Mesodermal cell (in vitro differentiated cells): ENCODE results near the gene MTA3.

ENCODE experiments used
- H3K27ac ChIP-seq: 2 replicates; pipeline ENCODE4 v1.7.0; 2013; ENCODE audit warnings: mild to moderate bottlenecking, low read depth, low read length, moderate library complexity; ENCODE audit not compliant: severe bottlenecking
- H3K36me3 ChIP-seq: 2 replicates; pipeline ENCODE4 v1.7.1; 2013; ENCODE audit warnings: mild to moderate bottlenecking, low read length, moderate library complexity; ENCODE audit not compliant: control insufficient read depth, insufficient read depth
- H3K4me1 ChIP-seq: one replicate; pipeline ENCODE4 v1.7.1; 2013; ENCODE audit warnings: mild to moderate bottlenecking, low read length; ENCODE audit not compliant: insufficient read depth, control insufficient read depth, poor library complexity, severe bottlenecking
- H3K4me3 ChIP-seq: 2 replicates; pipeline ENCODE4 v1.7.0; 2013; ENCODE audit warnings: low read length, control low read depth, mild to moderate bottlenecking; ENCODE audit not compliant: insufficient read depth, poor library complexity, severe bottlenecking; ENCODE audit errors: extremely low read depth
- H3K9me3 ChIP-seq: 2 replicates; pipeline ENCODE4 v1.7.1; 2013; ENCODE audit warnings: mild to moderate bottlenecking, low read length, moderate library complexity; ENCODE audit not compliant: control insufficient read depth
- WGBS, 2 experiments: methylation state at CpG; one replicate each; pipeline ENCODE4 v1.1.5; 2013; ENCODE audit warnings: missing lambda C conversion rate in 2 of 2; ENCODE audit not compliant: insufficient coverage in 2 of 2; 5-methylcytosine and 5-hydroxymethylcytosine counted together

Gene MTA3

GRCh38 chr2:42659609-42660008 lies 91.2 kb downstream of the MTA3 start:
- Histone ChIP-seq H3K36me3 (peaks cover 40% of the 10 kb centered on the region), H3K4me1 (no peaks in the 10 kb centered on the region)
- 47% methylated on average over 2 of the region's 4 CpGs; no CpG with 5 or more reads in 1 of the 2 experiments for WGBS, 2 experiments

DNA sequence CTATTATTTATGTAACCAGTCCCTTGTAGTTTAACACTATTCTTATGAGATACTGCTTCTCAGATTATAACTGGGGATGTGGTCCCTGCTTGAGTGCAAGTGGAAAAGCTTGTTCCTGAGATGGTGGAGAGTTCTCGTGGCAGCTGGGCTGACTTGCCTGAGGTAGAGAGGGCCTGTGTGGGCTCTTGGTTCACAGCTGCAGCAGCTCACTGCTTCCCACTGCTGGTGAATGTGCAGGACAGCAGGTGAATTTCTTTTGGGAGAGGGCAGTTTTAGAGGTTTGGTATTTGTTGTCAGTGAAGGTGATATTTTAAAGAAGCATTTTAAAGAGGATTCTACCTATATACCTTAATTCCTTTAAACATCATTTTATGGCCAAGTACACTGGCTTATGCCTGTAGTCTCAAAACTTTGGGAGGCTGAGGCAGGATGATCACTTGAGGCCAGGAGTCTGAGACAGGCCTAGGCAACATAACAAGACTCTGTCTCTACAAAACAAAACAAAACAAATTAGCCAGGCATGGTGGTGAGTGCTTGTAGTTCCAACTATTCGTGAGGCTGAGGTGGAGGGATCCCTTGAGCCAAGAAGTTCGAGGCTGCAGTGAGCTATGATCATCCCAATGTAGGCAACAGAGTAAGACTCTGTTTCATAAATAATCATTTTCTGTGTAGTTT lies 94.8 kb downstream of the MTA3 start:
- H3K9me3 ChIP-seq, result no peaks in the 10 kb centered on the region
- no peak overlapping the region for H3K4me3 ChIP-seq
- peaks cover 15% of the 10 kb centered on the region for H3K36me3 ChIP-seq
- H3K4me1 ChIP-seq, result no peaks in the 10 kb centered on the region
- H3K27ac ChIP-seq, result peak overlapping the region; percentile 54
- 47 to 58% methylated on average over 1 to 3 of the region's 3 CpGs for WGBS, 2 experiments

More at GRCh38 chr2:42659609-42660008, 91.2 kb downstream of the MTA3 start:
- Histone ChIP-seq H3K9me3 (no peaks in the 10 kb centered on the region), H3K4me3 (no peak overlapping the region), H3K27ac (no peak overlapping the region)

- Histone ChIP-seq H3K9me3 (no peaks in the 10 kb centered on the region), H3K36me3 (peaks cover 12% of the 10 kb centered on the region), H3K4me1 (no peaks in the 10 kb centered on the region), H3K27ac (peak overlapping the region; percentile 54), H3K4me3 (no peak overlapping the region)
- no CpG with 5 or more reads among the region's 3 CpGs for WGBS, 2 experiments
These were observed 95.4 kb downstream of the MTA3 start for GRCh38 chr2:42663828-42664227.

DNA sequence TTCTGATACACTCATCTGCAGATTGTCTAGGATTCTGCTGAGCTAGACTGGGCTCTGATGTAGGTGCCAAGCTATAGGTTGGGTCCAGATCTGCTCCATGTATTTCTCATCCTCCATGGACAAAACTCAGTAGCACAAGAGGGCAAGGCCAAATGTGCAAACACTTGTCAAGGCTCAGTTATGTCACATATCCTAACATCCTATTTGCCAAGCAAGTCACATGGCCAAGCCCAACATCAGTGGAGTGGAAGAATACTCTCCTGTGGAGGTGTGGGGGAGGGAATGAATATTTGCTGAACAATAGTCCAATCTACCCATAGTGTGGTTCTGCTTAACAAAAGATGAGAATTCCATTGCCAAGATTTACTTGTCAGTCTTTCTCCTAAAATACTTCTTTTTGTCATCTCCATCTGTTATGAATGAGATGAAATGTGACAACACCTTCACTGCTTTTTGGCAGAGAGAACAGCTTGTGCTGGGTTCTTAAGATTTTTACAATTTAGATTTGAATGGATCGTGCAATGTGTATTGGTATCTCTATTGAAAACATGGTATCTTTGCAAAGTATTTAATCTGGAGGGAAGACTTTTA lies 105.7 kb downstream of the MTA3 start:
- Histone ChIP-seq H3K4me3 (no peak overlapping the region), H3K9me3 (peaks cover 3% of the 10 kb centered on the region), H3K27ac (no peak overlapping the region), H3K4me1 (no peaks in the 10 kb centered on the region), H3K36me3 (peaks cover 13% of the 10 kb centered on the region)
- WGBS, 2 experiments, result no CpG with 5 or more reads among the region's 1 CpG

- Histone ChIP-seq H3K4me3 (no peak overlapping the region), H3K4me1 (no peaks in the 10 kb centered on the region), H3K36me3 (peaks cover 19% of the 10 kb centered on the region), H3K9me3 (peaks cover 3% of the 10 kb centered on the region), H3K27ac (no peak overlapping the region)
- whole genome bisulfite sequencing, 2 experiments, result 100% methylated on average over 1 of the region's 2 CpGs
These were observed 107.4 kb downstream of the MTA3 start for GRCh38 chr2:42675815-42676214.

DNA sequence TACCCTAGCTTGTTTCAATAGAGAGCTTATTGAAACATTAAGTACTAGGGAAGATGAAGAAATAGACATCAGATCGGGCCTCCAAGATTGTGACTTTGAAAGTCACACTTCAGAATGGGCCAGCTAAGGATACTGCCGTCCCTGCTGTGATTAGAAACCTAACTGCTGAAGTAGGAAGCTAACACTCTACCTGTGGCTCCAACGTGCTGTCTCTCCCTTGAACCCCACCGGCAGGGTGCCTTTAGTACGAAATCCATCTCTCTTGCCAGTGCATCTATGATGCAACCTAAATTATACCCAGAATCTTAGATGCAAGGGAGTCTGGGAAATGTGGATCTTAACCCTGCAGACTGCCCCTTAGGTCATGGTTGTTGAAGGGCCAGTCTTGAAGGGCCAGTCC lies 116.9 kb downstream of the MTA3 start:
- 77 to 92% methylated on average over 2 to 5 of the region's 5 CpGs for WGBS, 2 experiments
- Histone ChIP-seq H3K36me3 (peaks cover 32% of the 10 kb centered on the region), H3K9me3 (no peaks in the 10 kb centered on the region), H3K4me3 (no peak overlapping the region), H3K27ac (no peak overlapping the region), H3K4me1 (no peaks in the 10 kb centered on the region)

GRCh38 chr2:42693013-42693615 lies 124.7 kb downstream of the MTA3 start:
- WGBS, 2 experiments, result 84 to 100% methylated on average over 1 to 2 of the region's 2 CpGs
- H3K9me3 ChIP-seq, result no peaks in the 10 kb centered on the region
- H3K36me3 ChIP-seq, result peaks cover 11% of the 10 kb centered on the region
- no peak overlapping the region for H3K4me3 ChIP-seq
- H3K4me1 ChIP-seq, result no peaks in the 10 kb centered on the region
- no peak overlapping the region for H3K27ac ChIP-seq

DNA sequence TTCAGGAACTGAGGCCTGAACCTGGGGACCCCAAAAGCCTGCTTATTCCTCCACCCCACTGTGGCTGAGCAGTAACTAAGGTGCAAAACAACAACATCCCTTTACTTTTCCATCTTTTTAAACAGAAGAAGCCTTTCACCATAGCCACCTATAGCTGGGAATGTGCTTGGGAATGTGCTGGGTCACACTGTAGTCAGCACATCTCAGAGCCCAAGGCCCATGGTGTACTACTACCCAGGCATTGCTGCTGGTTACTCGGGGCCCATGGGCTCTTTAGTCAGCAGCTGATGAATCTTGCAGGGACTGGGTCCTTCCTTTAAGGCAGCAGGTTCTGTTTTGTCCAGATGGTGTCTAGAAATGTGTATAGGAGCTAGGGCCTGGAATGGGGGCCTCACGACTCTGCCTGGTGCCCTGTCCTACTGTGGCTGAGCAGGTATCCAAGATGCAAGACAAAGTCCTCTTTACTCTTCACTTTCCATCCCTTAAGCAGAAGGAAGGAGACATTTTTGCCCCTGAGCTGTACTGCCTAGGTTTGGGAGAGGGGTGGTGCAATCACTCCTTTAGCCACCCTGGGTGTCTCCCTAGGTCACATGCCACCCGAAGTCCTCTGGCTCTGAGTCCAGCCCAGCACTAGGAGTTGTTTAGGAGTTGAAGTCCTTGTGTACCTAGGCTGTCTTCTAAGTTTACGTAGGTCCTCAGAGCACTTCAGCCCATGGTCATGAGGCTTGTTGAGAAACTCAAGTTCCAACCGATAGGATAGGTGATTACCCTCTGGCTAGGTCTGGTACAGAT lies 125.5 kb downstream of the MTA3 start:
- peaks cover 11% of the 10 kb centered on the region for H3K36me3 ChIP-seq
- H3K4me1 ChIP-seq, result no peaks in the 10 kb centered on the region
- no peak overlapping the region for H3K27ac ChIP-seq
- H3K9me3 ChIP-seq, result no peaks in the 10 kb centered on the region
- WGBS, 2 experiments, result 95% methylated on average over 4 to 5 of the region's 5 CpGs
- no peak overlapping the region for H3K4me3 ChIP-seq

DNA sequence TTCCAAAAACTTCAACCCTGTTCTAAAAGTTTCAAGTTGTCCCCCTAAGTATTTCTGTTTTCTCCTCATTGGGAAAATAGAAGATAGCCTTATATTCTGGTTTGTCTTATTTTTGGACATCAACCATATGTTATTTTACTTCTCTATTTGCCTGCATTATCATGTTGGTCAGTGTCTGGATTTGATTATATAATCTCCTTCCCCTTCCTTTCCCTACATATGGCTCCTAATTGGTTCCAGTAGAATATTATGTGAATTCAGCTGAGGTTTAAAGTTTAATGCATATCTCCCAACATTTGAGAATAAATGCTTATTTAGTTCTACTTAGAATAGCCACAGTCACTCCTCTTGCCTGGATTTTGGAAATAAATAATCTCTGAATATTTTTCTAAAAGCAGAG lies 128.6 kb downstream of the MTA3 start:
- H3K9me3 ChIP-seq, result no peaks in the 10 kb centered on the region
- H3K27ac ChIP-seq, result no peak overlapping the region
- peaks cover 11% of the 10 kb centered on the region for H3K36me3 ChIP-seq
- H3K4me3 ChIP-seq, result no peak overlapping the region
- no peaks in the 10 kb centered on the region for H3K4me1 ChIP-seq

GRCh38 chr2:42698940-42699339 lies 130.5 kb downstream of the MTA3 start:
- Histone ChIP-seq H3K27ac (no peak overlapping the region), H3K36me3 (peaks cover 11% of the 10 kb centered on the region), H3K9me3 (no peaks in the 10 kb centered on the region), H3K4me1 (no peaks in the 10 kb centered on the region), H3K4me3 (no peak overlapping the region)
- 100% methylated on average over 2 to 3 of the region's 4 CpGs for WGBS, 2 experiments
